Measurements from ENCODE around the gene MIEN1. TPM values are rescaled to one million over a fixed set of nuclear protein-coding genes. Genes with fewer than 3 reads are reported as not detected.

MIEN1 gene
- total and polyA plus RNA-seq, 4 donors = 20.8 to 136 (median 58.3) TPM

DNA sequence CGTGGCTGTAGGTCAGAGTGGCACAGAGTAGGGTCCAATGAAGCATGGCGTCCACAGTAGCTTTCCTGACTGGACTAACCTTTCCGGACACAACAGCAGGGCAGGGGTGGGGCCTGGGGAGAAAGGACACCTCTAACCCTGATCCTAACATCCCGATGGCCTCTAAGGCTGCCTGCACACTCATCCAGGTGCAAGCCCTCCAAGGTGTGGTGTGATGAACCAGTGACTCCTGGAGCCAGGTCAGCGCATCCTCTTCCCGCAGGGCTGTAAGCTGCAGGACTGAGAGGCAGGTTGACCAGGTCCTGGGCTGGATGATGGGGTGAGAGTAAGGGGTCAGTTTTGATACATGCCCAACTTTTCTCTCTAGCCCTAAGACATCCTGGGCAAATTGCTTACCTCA, 33.6 kb downstream of the MIEN1 start:
- TF ChIP-seq, protein P1, sequence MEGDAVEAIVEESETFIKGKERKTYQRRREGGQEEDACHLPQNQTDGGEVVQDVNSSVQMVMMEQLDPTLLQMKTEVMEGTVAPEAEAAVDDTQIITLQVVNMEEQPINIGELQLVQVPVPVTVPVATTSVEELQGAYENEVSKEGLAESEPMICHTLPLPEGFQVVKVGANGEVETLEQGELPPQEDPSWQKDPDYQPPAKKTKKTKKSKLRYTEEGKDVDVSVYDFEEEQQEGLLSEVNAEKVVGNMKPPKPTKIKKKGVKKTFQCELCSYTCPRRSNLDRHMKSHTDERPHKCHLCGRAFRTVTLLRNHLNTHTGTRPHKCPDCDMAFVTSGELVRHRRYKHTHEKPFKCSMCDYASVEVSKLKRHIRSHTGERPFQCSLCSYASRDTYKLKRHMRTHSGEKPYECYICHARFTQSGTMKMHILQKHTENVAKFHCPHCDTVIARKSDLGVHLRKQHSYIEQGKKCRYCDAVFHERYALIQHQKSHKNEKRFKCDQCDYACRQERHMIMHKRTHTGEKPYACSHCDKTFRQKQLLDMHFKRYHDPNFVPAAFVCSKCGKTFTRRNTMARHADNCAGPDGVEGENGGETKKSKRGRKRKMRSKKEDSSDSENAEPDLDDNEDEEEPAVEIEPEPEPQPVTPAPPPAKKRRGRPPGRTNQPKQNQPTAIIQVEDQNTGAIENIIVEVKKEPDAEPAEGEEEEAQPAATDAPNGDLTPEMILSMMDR (IDR thresholded peaks at IDR 0.05; ENCODE audit: control extremely low read depth, extremely low read depth) = no peak
- H3K9ac ChIP-seq (ENCODE audit: insufficient read depth in 1 of 2, low read length in 2 of 2) = no peak overlapping the region
- 89 to 92% methylated on average over 6 of the region's 6 CpGs for WGBS, 2 donors
- H3K27me3 ChIP-seq (ENCODE audit: control insufficient read depth in 3 of 3, insufficient read depth in 3 of 3, low read length in 2 of 3) = no peaks in the 10 kb centered on the region
- no peak for DNase-seq
- peaks cover 0 to 11% (median 8%) of the 10 kb centered on the region in 5 donors for H3K4me1 ChIP-seq (ENCODE audit: control insufficient read depth in 5 of 5, insufficient read depth in 5 of 5, low read length in 5 of 5)
- H3K36me3 ChIP-seq (ENCODE audit: control insufficient read depth in 4 of 4, insufficient read depth in 4 of 4, low read length in 4 of 4) = peaks cover 0 to 1% (median 0%) of the 10 kb centered on the region in 4 donors
- no peak overlapping the region for H3K27ac ChIP-seq (ENCODE audit: low read depth in 1 of 2, low read length in 1 of 2)
- no peak for ATAC-seq (ENCODE audit: insufficient read depth, low FRiP score)
- no peak overlapping the region for H3K4me3 ChIP-seq
- H3K9me3 ChIP-seq (ENCODE audit: control insufficient read depth in 4 of 4, insufficient read depth in 3 of 4, low read length in 3 of 4) = peaks cover 0 to 1% (median 0%) of the 10 kb centered on the region in 4 donors

DNA sequence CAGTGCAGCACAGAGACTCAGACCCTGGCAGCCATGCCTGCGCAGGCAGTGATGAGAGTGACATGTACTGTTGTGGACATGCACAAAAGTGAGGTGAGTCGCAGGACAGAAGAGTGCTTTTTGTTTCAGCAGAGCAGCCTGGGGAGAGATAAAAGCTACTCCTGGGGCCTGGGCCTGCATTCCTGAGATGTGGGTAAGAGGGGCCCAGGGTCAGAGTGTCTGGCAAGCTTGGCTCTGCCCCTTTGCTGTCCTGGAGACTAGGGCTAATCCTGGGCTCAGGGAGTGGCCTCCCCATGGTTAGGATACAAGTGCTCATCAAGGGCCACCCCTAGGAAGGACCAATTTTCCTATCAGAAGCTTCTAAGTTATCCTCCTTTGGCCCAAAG, 35.2 kb downstream of the MIEN1 start:
- H3K4me1 ChIP-seq (ENCODE audit: control insufficient read depth in 5 of 5, insufficient read depth in 5 of 5, low read length in 5 of 5) = peaks cover 0 to 6% (median 0%) of the 10 kb centered on the region in 5 donors
- no peak for DNase-seq
- H3K9me3 ChIP-seq (ENCODE audit: control insufficient read depth in 4 of 4, insufficient read depth in 3 of 4, low read length in 3 of 4) = peaks cover 0 to 1% (median 0%) of the 10 kb centered on the region in 4 donors
- H3K4me3 ChIP-seq = no peak overlapping the region
- 92 to 94% methylated on average over 2 of the region's 2 CpGs for WGBS, 2 donors
- H3K9ac ChIP-seq (ENCODE audit: insufficient read depth in 1 of 2, low read length in 2 of 2) = no peak overlapping the region
- H3K36me3 ChIP-seq (ENCODE audit: control insufficient read depth in 4 of 4, insufficient read depth in 4 of 4, low read length in 4 of 4) = peaks cover 0 to 1% (median 0%) of the 10 kb centered on the region in 4 donors
- TF ChIP-seq, protein P1 (IDR thresholded peaks at IDR 0.05; ENCODE audit: control extremely low read depth, extremely low read depth) = no peak
- no peaks in the 10 kb centered on the region for H3K27me3 ChIP-seq (ENCODE audit: control insufficient read depth in 3 of 3, insufficient read depth in 3 of 3, low read length in 2 of 3)
- no peak for ATAC-seq (ENCODE audit: insufficient read depth, low FRiP score)
- no peak overlapping the region for H3K27ac ChIP-seq (ENCODE audit: low read depth in 1 of 2, low read length in 1 of 2)

DNA sequence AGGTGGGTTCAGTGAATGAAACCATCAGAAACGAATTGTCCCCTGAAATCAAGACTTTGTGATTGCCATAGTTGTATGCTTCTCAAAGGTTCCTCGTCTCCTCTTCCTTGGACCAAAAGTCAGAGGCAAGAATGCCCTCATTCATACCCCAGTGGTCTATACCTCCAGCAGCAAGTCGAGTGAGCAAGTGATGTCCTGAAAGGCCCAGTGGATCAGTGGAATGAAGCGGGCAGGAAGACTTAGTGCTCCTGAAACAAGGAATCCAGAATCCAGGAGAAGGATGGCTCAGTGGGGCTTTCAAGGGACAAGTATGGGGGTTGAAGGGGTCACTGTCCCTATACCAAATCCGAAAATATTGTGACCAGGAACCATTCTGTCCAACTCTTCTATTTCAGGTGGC, 35.7 kb downstream of the MIEN1 start:
- no peak overlapping the region for H3K4me3 ChIP-seq
- peaks cover 0 to 1% (median 0%) of the 10 kb centered on the region in 4 donors for H3K36me3 ChIP-seq (ENCODE audit: control insufficient read depth in 4 of 4, insufficient read depth in 4 of 4, low read length in 4 of 4)
- peaks cover 0 to 6% (median 0%) of the 10 kb centered on the region in 5 donors for H3K4me1 ChIP-seq (ENCODE audit: control insufficient read depth in 5 of 5, insufficient read depth in 5 of 5, low read length in 5 of 5)
- DNase-seq = no peak
- no peak overlapping the region for H3K9ac ChIP-seq (ENCODE audit: insufficient read depth in 1 of 2, low read length in 2 of 2)
- TF ChIP-seq, protein P1 (IDR thresholded peaks at IDR 0.05; ENCODE audit: control extremely low read depth, extremely low read depth) = no peak
- H3K27me3 ChIP-seq (ENCODE audit: control insufficient read depth in 3 of 3, insufficient read depth in 3 of 3, low read length in 2 of 3) = no peaks in the 10 kb centered on the region
- H3K27ac ChIP-seq (ENCODE audit: low read depth in 1 of 2, low read length in 1 of 2) = no peak overlapping the region
- no peak for ATAC-seq (ENCODE audit: insufficient read depth, low FRiP score)
- 91 to 92% methylated on average over 5 of the region's 5 CpGs for WGBS, 2 donors
- H3K9me3 ChIP-seq (ENCODE audit: control insufficient read depth in 4 of 4, insufficient read depth in 3 of 4, low read length in 3 of 4) = peaks cover 0 to 1% (median 0%) of the 10 kb centered on the region in 4 donors

DNA sequence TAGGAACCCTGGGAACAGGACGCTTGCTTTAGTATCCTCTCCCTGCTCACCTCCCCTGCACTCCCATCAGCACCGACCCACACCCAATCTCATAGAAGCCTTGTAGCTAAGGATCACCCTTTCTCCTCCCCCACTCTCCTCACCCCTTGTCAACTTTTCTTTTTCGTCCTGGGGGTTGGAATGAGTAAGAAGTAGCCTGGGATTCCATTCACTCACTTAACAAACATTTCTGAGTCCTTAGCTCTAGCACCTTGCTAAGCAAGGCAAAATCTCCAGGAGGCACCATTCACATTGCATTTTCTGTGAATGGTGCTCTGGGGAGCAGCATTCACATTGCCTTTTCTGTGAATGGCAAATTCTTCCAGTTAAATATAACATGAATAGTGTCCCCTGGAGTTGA, 41.4 kb downstream of the MIEN1 start:
- no peaks in the 10 kb centered on the region for H3K9me3 ChIP-seq (ENCODE audit: control insufficient read depth in 4 of 4, insufficient read depth in 3 of 4, low read length in 3 of 4)
- peaks cover 0 to 12% (median 6%) of the 10 kb centered on the region in 4 donors for H3K36me3 ChIP-seq (ENCODE audit: control insufficient read depth in 4 of 4, insufficient read depth in 4 of 4, low read length in 4 of 4)
- H3K4me3 ChIP-seq = no peak overlapping the region
- no peak overlapping the region for H3K27ac ChIP-seq (ENCODE audit: low read depth in 1 of 2, low read length in 1 of 2)
- ATAC-seq (ENCODE audit: insufficient read depth, low FRiP score) (no peak), DNase-seq (no peak)
- H3K27me3 ChIP-seq (ENCODE audit: control insufficient read depth in 3 of 3, insufficient read depth in 3 of 3, low read length in 2 of 3) = no peaks in the 10 kb centered on the region
- WGBS, 2 donors = 55 to 71% methylated on average over 3 of the region's 3 CpGs
- TF ChIP-seq, protein P1 (IDR thresholded peaks at IDR 0.05; ENCODE audit: control extremely low read depth, extremely low read depth) = no peak
- peaks cover 0 to 15% (median 5%) of the 10 kb centered on the region in 5 donors for H3K4me1 ChIP-seq (ENCODE audit: control insufficient read depth in 5 of 5, insufficient read depth in 5 of 5, low read length in 5 of 5)
- H3K9ac ChIP-seq (ENCODE audit: insufficient read depth in 1 of 2, low read length in 2 of 2) = no peak overlapping the region
